Smooth muscle cell (in vitro differentiated cells): Measurements from ENCODE around the gene SHPK. TPM values are rescaled to one million over a fixed set of nuclear protein-coding genes. Genes with fewer than 3 reads are reported as not detected.
A peak's percentile ranks its signal among the peaks of the same experiment; 100 is the strongest.

Experiments used
- DNase-seq: peaks from one replicate; lab custom pipeline; 2025; ENCODE audit not compliant: unreplicated experiment; lab: John Stamatoyannopoulos, UW
- H2AFZ ChIP-seq: fragments of 200-600 bp; sonication (generic); 2 replicates; pipeline ENCODE4 v1.6.0; 2016; ENCODE audit warnings: antibody characterized with exemption, low read depth, mild to moderate bottlenecking
- H3F3A ChIP-seq: fragments of 200-600 bp; sonication (generic); 2 replicates; pipeline ENCODE4 v1.6.0; 2017; ENCODE audit warnings: antibody characterized with exemption, low read depth
- H3K27ac ChIP-seq: fragments of 200-600 bp; sonication (generic); 2 replicates; pipeline ENCODE4 v1.5.1; 2016; ENCODE audit warnings: low read depth, mild to moderate bottlenecking
- H3K27me3 ChIP-seq: fragments of 200-600 bp; sonication (generic); 2 replicates; pipeline ENCODE4 v1.6.1; 2016; ENCODE audit warnings: low read depth, mild to moderate bottlenecking
- H3K36me3 ChIP-seq: fragments of 200-600 bp; sonication (generic); 2 replicates; pipeline ENCODE4 v1.5.1; 2016; ENCODE audit warnings: low read depth
- H3K4me1 ChIP-seq: fragments of 200-600 bp; sonication (generic); 2 replicates; pipeline ENCODE4 v1.5.1; 2016; ENCODE audit warnings: low read depth
- H3K4me2 ChIP-seq: fragments of 200-600 bp; sonication (generic); 2 replicates; pipeline ENCODE4 v1.6.0; 2016; ENCODE audit warnings: mild to moderate bottlenecking
- H3K4me3 ChIP-seq: fragments of 200-600 bp; sonication (generic); 2 replicates; pipeline ENCODE4 v1.5.1; 2016; ENCODE audit warnings: mild to moderate bottlenecking
- H3K79me2 ChIP-seq: fragments of 200-600 bp; sonication (generic); 2 replicates; pipeline ENCODE4 v1.6.0; 2016; ENCODE audit warnings: low read depth, mild to moderate bottlenecking
- H3K9ac ChIP-seq: fragments of 200-600 bp; sonication (generic); 2 replicates; pipeline ENCODE4 v1.6.0; 2016; ENCODE audit warnings: low read depth
- H3K9me3 ChIP-seq: fragments of 200-600 bp; sonication (generic); replicated peaks from 2 replicates; pipeline ENCODE4 v1.5.1; 2016; ENCODE audit warnings: low read depth
- H4K20me1 ChIP-seq: fragments of 200-600 bp; sonication (generic); 2 replicates; pipeline ENCODE4 v1.6.0; 2016; ENCODE audit warnings: low read depth
- CTCF ChIP-seq: fragments of 200-600 bp; sonication (generic); IDR thresholded peaks from 2 replicates; pipeline ENCODE4 v1.5.1; 2017; ENCODE audit warnings: borderline replicate concordance, mild to moderate bottlenecking, antibody characterized with exemption; ENCODE audit not compliant: insufficient read depth, poor library complexity, severe bottlenecking
- WGBS: methylation state at CpG from one replicate; pipeline ENCODE4 v1.1.7; 2016; ENCODE audit warnings: low lambda C conversion rate; 5-methylcytosine and 5-hydroxymethylcytosine counted together
- polyA plus RNA-seq: library from polyadenylated mRNA; unstranded; fragments of >200 nt; fragmentation: Nextera tagmentation; extraction: Ambion mirVana; gene quantifications from 2 replicates; pipeline ENCODE4 v1.2.1, GENCODE V29; 2016
- total RNA-seq: library from RNA; depleted of rRNA; stranded (reverse); fragments of >200 nt; gene quantifications from 2 replicates; pipeline ENCODE4 v1.2.3, GENCODE V29; 2014

SHPK gene
- total and polyA plus RNA-seq, 2 experiments from 2014 or later: 5.3 to 9.5 TPM

- Histone ChIP-seq H3K4me2 (no peak overlapping the region), H3K4me3 (no peak overlapping the region), H3K36me3 (no peaks in the 10 kb centered on the region), H3K4me1 (no peaks in the 10 kb centered on the region), H3K79me2 (no peaks in the 10 kb centered on the region), H3K27me3 (no peaks in the 10 kb centered on the region), H2AFZ (no peak overlapping the region), H4K20me1 (no peaks in the 10 kb centered on the region), H3K27ac (no peak overlapping the region), H3K9ac (no peak overlapping the region), H3F3A (no peaks in the 10 kb centered on the region), H3K9me3 (no peaks in the 10 kb centered on the region)
- WGBS: 94% methylated on average over 10 of the region's 10 CpGs
- TF ChIP-seq CTCF: no peak
- no peak for DNase-seq
Measured at GRCh38 chr17:3609689-3610088, 26.4 kb downstream of the SHPK start.

GRCh38 chr17:3603870-3604259 is 32.2 kb downstream of the SHPK start:
- no peak for TF ChIP-seq CTCF
- no peaks in the 10 kb centered on the region for H3K27me3 ChIP-seq
- no peaks in the 10 kb centered on the region for H3F3A ChIP-seq
- DNase-seq: no peak
- WGBS: 97% methylated on average over 4 of the region's 4 CpGs
- H3K79me2 ChIP-seq: no peaks in the 10 kb centered on the region
- no peak overlapping the region for H3K27ac ChIP-seq
- no peak overlapping the region for H3K4me2 ChIP-seq
- no peak overlapping the region for H2AFZ ChIP-seq
- no peaks in the 10 kb centered on the region for H3K4me1 ChIP-seq
- H3K9ac ChIP-seq: no peak overlapping the region
- H3K36me3 ChIP-seq: no peaks in the 10 kb centered on the region
- H3K9me3 ChIP-seq: no peaks in the 10 kb centered on the region
- no peaks in the 10 kb centered on the region for H4K20me1 ChIP-seq
- no peak overlapping the region for H3K4me3 ChIP-seq

GRCh38 chr17:3603119-3603869 is 32.8 kb downstream of the SHPK start:
- WGBS: 87% methylated on average over 17 of the region's 17 CpGs
- Histone ChIP-seq H3K4me2 (no peak overlapping the region), H3K27ac (no peak overlapping the region), H4K20me1 (no peaks in the 10 kb centered on the region), H3K9me3 (no peaks in the 10 kb centered on the region), H3K9ac (no peak overlapping the region), H3K27me3 (no peaks in the 10 kb centered on the region), H3K36me3 (no peaks in the 10 kb centered on the region), H3K4me1 (no peaks in the 10 kb centered on the region), H3K79me2 (no peaks in the 10 kb centered on the region), H2AFZ (no peak overlapping the region), H3F3A (no peaks in the 10 kb centered on the region), H3K4me3 (no peak overlapping the region)
- DNase-seq: no peak
- TF ChIP-seq CTCF: no peak

- no peaks in the 10 kb centered on the region for H4K20me1 ChIP-seq
- 73% methylated on average over 16 of the region's 16 CpGs for WGBS
- no peaks in the 10 kb centered on the region for H3K27me3 ChIP-seq
- H3F3A ChIP-seq: no peaks in the 10 kb centered on the region
- H3K9me3 ChIP-seq: no peaks in the 10 kb centered on the region
- TF ChIP-seq CTCF: peak; percentile 41
- DNase-seq: no peak
- H3K4me3 ChIP-seq: no peak overlapping the region
- H3K79me2 ChIP-seq: no peaks in the 10 kb centered on the region
- H3K9ac ChIP-seq: no peak overlapping the region
- no peak overlapping the region for H2AFZ ChIP-seq
- H3K36me3 ChIP-seq: no peaks in the 10 kb centered on the region
- H3K27ac ChIP-seq: no peak overlapping the region
- H3K4me2 ChIP-seq: no peak overlapping the region
- no peaks in the 10 kb centered on the region for H3K4me1 ChIP-seq
Measured at GRCh38 chr17:3602499-3602898, 33.6 kb downstream of the SHPK start.
